ENCODE results near the gene GCKR.

GRCh38 chr2:27572998-27573429 is 76.4 kb downstream of the GCKR start:
- TF ChIP-seq CTCF (IDR thresholded peaks at IDR 0.05; ENCODE audit: low read length) (no peak), EZH2phosphoT487 (IDR thresholded peaks at IDR 0.05; ENCODE audit: low read length) (no peak), EZH2 (optimal IDR thresholded peaks at IDR 0.05; ENCODE audit: low read depth, low read length) (no peak)

All from MM.1S (cell line).